HCT116 (cell line): ENCODE measurements around the gene PXDN. TPM values are rescaled to one million over a fixed set of nuclear protein-coding genes. Genes with fewer than 3 reads are reported as not detected.

ENCODE experiments used
- ATAC-seq: fragments of 200-7000 bp; cut with Tn5 transposase; 2 replicates; pipeline ENCODE4 v1.9.1; 2020; ENCODE audit warnings: mild to moderate bottlenecking, moderate library complexity
- BruUV-seq: library from RNA; stranded (reverse); fragments of 400-500 nt; replicated peaks from 2 replicates; lab custom pipeline; 2021; lab: Mats Ljungman, UMichigan
- CTCF ChIA-PET: fragments of 300-600 bp; sonication (Branson Sonifier 250); formaldehyde crosslinking; loops from one replicate; lab custom pipeline; 2021; ENCODE audit warnings: antibody characterized with exemption; lab: Charles Lee
- POLR2A ChIA-PET: fragments of 300-600, 350-600 bp; sonication (Branson Sonifier 250); formaldehyde crosslinking; loops from one replicate; lab custom pipeline; 2021; ENCODE audit warnings: antibody characterized with exemption; lab: Charles Lee
- RAD21 ChIA-PET, 2 experiments: fragments of 300-600 bp; sonication (Branson Sonifier 250); formaldehyde crosslinking; loops; one replicate each; lab custom pipeline; 2023; ENCODE audit warnings: low total read pairs in 2 of 2; ENCODE audit not compliant: uncharacterized antibody in 2 of 2, unreplicated experiment in 2 of 2, low non-redundant PET in 1 of 2; lab: Charles Lee
- DNase-seq: peaks from one replicate; pipeline ENCODE4 v3.0.0-alpha.2; 2010; ENCODE audit warnings: low read depth, low spot score
- H2AFZ ChIP-seq: fragments of 200-600 bp; shearing (Covaris generic), sonication (generic); 2 replicates; pipeline ENCODE4 v1.6.1; 2017; ENCODE audit warnings: low read depth, mixed run types, mixed read lengths, antibody characterized with exemption, low read length; ENCODE audit not compliant: poor library complexity, severe bottlenecking
- H3K27ac ChIP-seq: 2 replicates; pipeline ENCODE4 v1.5.1; 2012; ENCODE audit warnings: low read depth, low read length
- H3K27me3 ChIP-seq: fragments of 200-600 bp; sonication (generic); 2 replicates; pipeline ENCODE4 v1.6.1; 2016; ENCODE audit warnings: mixed run types, low read length, mixed read lengths; ENCODE audit not compliant: insufficient read depth
- H3K36me3 ChIP-seq, 2 experiments: fragments of 200-500 bp in 1 of 2; fragments of 200-600 bp in 1 of 2; sonication (Bioruptor generic) in 1 of 2; sonication (generic) in 1 of 2; 2 replicates each; pipeline versions ENCODE4 v1.5.1 to v1.6.1; 2014 to 2016; ENCODE audit warnings: low read length in 2 of 2, inconsistent platforms in 1 of 2, mixed read lengths in 1 of 2, mixed run types in 1 of 2; ENCODE audit not compliant: insufficient read depth in 2 of 2, control insufficient read depth in 1 of 2
- H3K4me1 ChIP-seq, 2 experiments: fragments of 200-600 bp in 1 of 2; sonication (generic) in 1 of 2; 2 replicates each; pipeline versions ENCODE4 v1.5.1 to v1.6.1; 2012 to 2017; ENCODE audit warnings: low read length in 2 of 2, inconsistent platforms in 1 of 2, mild to moderate bottlenecking in 1 of 2, mixed read lengths in 1 of 2, mixed run types in 1 of 2, moderate library complexity in 1 of 2; ENCODE audit not compliant: insufficient read depth in 2 of 2, control insufficient read depth in 1 of 2
- H3K4me2 ChIP-seq: fragments of 200-600 bp; sonication (generic); 2 replicates; pipeline ENCODE4 v1.6.1; 2017; ENCODE audit warnings: mixed run types, low read length, mixed read lengths
- H3K4me3 ChIP-seq, 2 experiments: fragments of 200-600 bp in 1 of 2; sonication (generic) in 1 of 2; replicated peaks in 1 of 2; 2 replicates each; pipeline ENCODE4 v1.5.1; 2011 to 2016; ENCODE audit warnings: low read length in 2 of 2, control low read depth in 1 of 2, low read depth in 1 of 2, mild to moderate bottlenecking in 1 of 2, mixed read lengths in 1 of 2, mixed run types in 1 of 2
- H3K79me2 ChIP-seq: fragments of 200-600 bp; sonication (generic); 2 replicates; pipeline ENCODE4 v1.6.1; 2017; ENCODE audit warnings: mild to moderate bottlenecking, mixed run types, low read length, moderate library complexity, mixed read lengths; ENCODE audit not compliant: insufficient read depth
- H3K9ac ChIP-seq: fragments of 200-600 bp; sonication (generic); 2 replicates; pipeline ENCODE4 v1.6.1; 2016; ENCODE audit warnings: low read length, mixed read lengths
- H3K9me2 ChIP-seq: fragments of 200-600 bp; sonication (generic), shearing (Covaris generic); 2 replicates; pipeline ENCODE4 v1.6.1; 2017; ENCODE audit warnings: mixed run types, mild to moderate bottlenecking, moderate library complexity; ENCODE audit not compliant: insufficient read depth
- H3K9me3 ChIP-seq, 2 experiments: fragments of 200-500 bp in 1 of 2; fragments of 200-600 bp in 1 of 2; sonication (Bioruptor generic) in 1 of 2; sonication (generic) in 1 of 2; 2 replicates each; pipeline ENCODE4 v1.6.1; 2014 to 2017; ENCODE audit warnings: low read length in 2 of 2, mixed read lengths in 2 of 2, inconsistent platforms in 1 of 2, low read depth in 1 of 2, mild to moderate bottlenecking in 1 of 2, mixed run types in 1 of 2, moderate library complexity in 1 of 2; ENCODE audit not compliant: control insufficient read depth in 1 of 2, insufficient read depth in 1 of 2
- H4K20me1 ChIP-seq: fragments of 200-600 bp; sonication (generic), shearing (Covaris generic); 2 replicates; pipeline ENCODE4 v1.6.1; 2017; ENCODE audit warnings: mixed run types, mild to moderate bottlenecking, moderate library complexity; ENCODE audit not compliant: insufficient read depth
- CBX3 ChIP-seq: IDR thresholded peaks from 2 replicates; pipeline ENCODE4 v1.6.1; 2012; ENCODE audit warnings: low read depth
- CTCF ChIP-seq, 3 experiments: fragments of 200-600 bp in 1 of 3; sonication (generic) in 1 of 3; IDR thresholded peaks in 2 of 3; conservative IDR thresholded peaks in 1 of 3; 2 replicates each; pipeline ENCODE4 v1.5.1; 2012 to 2017; ENCODE audit warnings: low read depth in 2 of 3, low read length in 2 of 3, antibody characterized with exemption in 1 of 3, borderline replicate concordance in 1 of 3, control low read depth in 1 of 3, mild to moderate bottlenecking in 1 of 3, mixed read lengths in 1 of 3, mixed run types in 1 of 3, moderate library complexity in 1 of 3; ENCODE audit not compliant: insufficient read depth in 1 of 3
- EGR1 ChIP-seq: IDR thresholded peaks from 2 replicates; pipeline ENCODE4 v1.6.1; 2012; ENCODE audit warnings: low read depth
- ELF1 ChIP-seq: IDR thresholded peaks from 2 replicates; pipeline ENCODE4 v1.6.1; 2012; ENCODE audit warnings: low read depth, borderline replicate concordance
- EZH2 ChIP-seq: fragments of 200-600 bp; sonication (generic); IDR thresholded peaks from 2 replicates; pipeline ENCODE4 v1.6.1; 2017; ENCODE audit warnings: antibody characterized with exemption, mixed run types
- FOSL1 ChIP-seq: IDR thresholded peaks from 2 replicates; pipeline ENCODE4 v1.6.1; 2012; ENCODE audit warnings: low read depth
- JUND ChIP-seq: IDR thresholded peaks from 2 replicates; pipeline ENCODE4 v1.6.1; 2012
- POLR2A ChIP-seq: IDR thresholded peaks from 2 replicates; pipeline ENCODE4 v1.7.0; 2011; ENCODE audit warnings: borderline replicate concordance; ENCODE audit not compliant: insufficient read depth, insufficient read length; ENCODE audit errors: extremely low read depth
- RAD21 ChIP-seq: IDR thresholded peaks from 2 replicates; pipeline ENCODE4 v1.6.1; 2012; ENCODE audit warnings: low read depth, mild to moderate bottlenecking
- SIN3A ChIP-seq: IDR thresholded peaks from 2 replicates; pipeline ENCODE4 v1.6.1; 2012; ENCODE audit warnings: low read depth
- SP1 ChIP-seq: IDR thresholded peaks from 2 replicates; pipeline ENCODE4 v1.6.1; 2012; ENCODE audit warnings: low read depth
- ZNF274 ChIP-seq: fragments of 200-500 bp; sonication (Bioruptor generic); IDR thresholded peaks from 2 replicates; pipeline ENCODE4 v1.6.1; 2014; ENCODE audit warnings: mild to moderate bottlenecking, low read depth, low read length, inconsistent platforms
- intact Hi-C: fragments of 100-400 bp; cut with micrococcal nuclease; formaldehyde crosslinking; loops from 2 replicates; pipeline ENCODE4 v1.10.0; 2022
- total RNA-seq: library from RNA; stranded (reverse); gene quantifications from one replicate; pipeline ENCODE4 v1.2.1, GENCODE V29; 2021; ENCODE audit not compliant: unreplicated experiment
- TF ChIP-seq, protein P1 (sequence below): IDR thresholded peaks from 2 replicates; pipeline ENCODE4 v1.6.1; 2011; ENCODE audit warnings: mild to moderate bottlenecking, low read length, moderate library complexity; ENCODE audit not compliant: insufficient replicate concordance; ENCODE audit errors: extremely low read depth

The PXDN gene
- total RNA-seq, 1 experiment from 2014 or later: 10.7 TPM

DNA sequence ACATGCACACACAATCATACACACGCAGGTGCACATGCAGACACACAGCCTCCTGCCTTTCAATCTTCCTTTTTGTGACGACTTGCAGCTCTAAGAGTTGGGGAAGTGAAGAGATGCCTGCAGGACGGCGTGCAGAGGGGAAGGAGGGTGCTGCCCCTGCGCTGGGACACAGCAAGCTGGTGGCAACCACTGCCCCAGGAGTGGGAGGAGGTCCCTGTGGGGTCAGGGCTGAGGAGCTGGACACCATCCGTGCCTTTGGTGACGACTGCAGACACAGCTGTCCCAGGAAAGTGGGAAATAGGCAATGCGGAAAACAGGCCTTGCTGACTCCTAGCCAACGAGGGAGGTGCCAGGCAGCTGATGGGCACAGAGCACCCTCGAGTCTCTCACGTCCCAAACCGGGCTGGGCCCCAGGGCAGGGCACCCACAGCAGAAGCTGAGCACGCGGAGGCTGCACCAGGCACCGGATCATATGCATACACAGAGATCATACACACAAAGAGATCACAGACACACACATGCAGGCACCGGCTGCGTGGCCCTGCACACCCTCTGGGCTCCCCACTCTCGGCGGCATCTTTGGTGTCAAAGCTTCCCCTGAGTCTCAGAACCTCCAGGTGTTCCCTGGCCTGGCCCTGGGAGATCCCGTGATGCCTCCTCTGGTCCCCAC, 146.1 kb downstream of the PXDN start:
- RAD21 ChIA-PET: no interaction called here
- no peaks in the 10 kb centered on the region for H3K79me2 ChIP-seq
- peaks cover 0 to 4% of the 10 kb centered on the region in 2 experiments; a peak in 1 of 4 replicates for H3K9me3 ChIP-seq
- no peak for TF ChIP-seq SP1
- no peak for TF ChIP-seq POLR2A
- TF ChIP-seq EZH2: no peak
- TF ChIP-seq, protein P1, sequence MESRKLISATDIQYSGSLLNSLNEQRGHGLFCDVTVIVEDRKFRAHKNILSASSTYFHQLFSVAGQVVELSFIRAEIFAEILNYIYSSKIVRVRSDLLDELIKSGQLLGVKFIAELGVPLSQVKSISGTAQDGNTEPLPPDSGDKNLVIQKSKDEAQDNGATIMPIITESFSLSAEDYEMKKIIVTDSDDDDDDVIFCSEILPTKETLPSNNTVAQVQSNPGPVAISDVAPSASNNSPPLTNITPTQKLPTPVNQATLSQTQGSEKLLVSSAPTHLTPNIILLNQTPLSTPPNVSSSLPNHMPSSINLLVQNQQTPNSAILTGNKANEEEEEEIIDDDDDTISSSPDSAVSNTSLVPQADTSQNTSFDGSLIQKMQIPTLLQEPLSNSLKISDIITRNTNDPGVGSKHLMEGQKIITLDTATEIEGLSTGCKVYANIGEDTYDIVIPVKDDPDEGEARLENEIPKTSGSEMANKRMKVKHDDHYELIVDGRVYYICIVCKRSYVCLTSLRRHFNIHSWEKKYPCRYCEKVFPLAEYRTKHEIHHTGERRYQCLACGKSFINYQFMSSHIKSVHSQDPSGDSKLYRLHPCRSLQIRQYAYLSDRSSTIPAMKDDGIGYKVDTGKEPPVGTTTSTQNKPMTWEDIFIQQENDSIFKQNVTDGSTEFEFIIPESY: no peak
- TF ChIP-seq EGR1: no peak
- TF ChIP-seq JUND: no peak
- TF ChIP-seq SIN3A: no peak
- no peak for TF ChIP-seq ZNF274
- TF ChIP-seq FOSL1: no peak
- no peak for TF ChIP-seq CBX3
- TF ChIP-seq CTCF (IDR thresholded peaks at IDR 0.05 in 2 of 3, conservative IDR thresholded peaks at IDR 0.05 in 1 of 3; ENCODE audit: borderline replicate concordance in 1 of 3, insufficient read depth in 1 of 3, low read depth in 2 of 3, low read length in 2 of 3): no peak
- no peak for TF ChIP-seq RAD21
- TF ChIP-seq ELF1: no peak
- no peaks in the 10 kb centered on the region for H4K20me1 ChIP-seq
- no TSS peak for BruUV-seq
- ATAC-seq (no peak), DNase-seq (no peak)
- no peak overlapping the region for H3K4me3 ChIP-seq
- H3K27ac ChIP-seq: no peak overlapping the region
- H3K4me1 ChIP-seq: peaks cover 10 to 16% of the 10 kb centered on the region in 2 experiments
- H2AFZ ChIP-seq: no peak overlapping the region
- no peak overlapping the region for H3K4me2 ChIP-seq
- intact Hi-C loops: no loop called here
- POLR2A ChIA-PET: no interaction called here
- CTCF ChIA-PET: no interaction called here
- peaks cover 24% of the 10 kb centered on the region for H3K27me3 ChIP-seq
- H3K9me2 ChIP-seq: no peaks in the 10 kb centered on the region
- no peaks in the 10 kb centered on the region for H3K36me3 ChIP-seq
- no peak overlapping the region for H3K9ac ChIP-seq
